Medulla oblongata (tissue), 1 donor: Measurements from ENCODE around the gene SNX17.

ENCODE experiments used
- DNase-seq: peaks from one replicate; pipeline ENCODE4 v3.0.0-alpha.2; 2015; ENCODE audit errors: extremely low spot score

Gene SNX17

DNA sequence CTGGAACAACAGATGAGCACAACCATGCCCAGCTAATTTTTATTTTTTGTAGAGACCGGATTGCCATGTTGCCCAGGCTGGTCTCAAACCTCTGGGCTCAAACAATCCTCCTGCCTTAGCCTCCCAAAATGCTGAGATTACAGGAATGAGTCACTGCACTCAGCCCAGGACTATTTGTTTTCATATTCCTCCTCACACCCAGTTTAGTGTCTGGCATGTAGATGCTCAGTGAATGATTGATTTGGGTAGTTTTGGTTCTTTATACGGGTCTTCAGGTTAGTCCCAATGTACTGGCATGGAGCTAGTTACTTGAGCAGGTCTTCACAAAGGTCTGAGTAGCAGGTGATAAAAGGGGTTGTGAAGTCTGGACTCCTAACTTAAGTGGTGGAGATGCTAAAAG, 6.5 kb upstream of the SNX17 start:
- no peak for DNase-seq

DNA sequence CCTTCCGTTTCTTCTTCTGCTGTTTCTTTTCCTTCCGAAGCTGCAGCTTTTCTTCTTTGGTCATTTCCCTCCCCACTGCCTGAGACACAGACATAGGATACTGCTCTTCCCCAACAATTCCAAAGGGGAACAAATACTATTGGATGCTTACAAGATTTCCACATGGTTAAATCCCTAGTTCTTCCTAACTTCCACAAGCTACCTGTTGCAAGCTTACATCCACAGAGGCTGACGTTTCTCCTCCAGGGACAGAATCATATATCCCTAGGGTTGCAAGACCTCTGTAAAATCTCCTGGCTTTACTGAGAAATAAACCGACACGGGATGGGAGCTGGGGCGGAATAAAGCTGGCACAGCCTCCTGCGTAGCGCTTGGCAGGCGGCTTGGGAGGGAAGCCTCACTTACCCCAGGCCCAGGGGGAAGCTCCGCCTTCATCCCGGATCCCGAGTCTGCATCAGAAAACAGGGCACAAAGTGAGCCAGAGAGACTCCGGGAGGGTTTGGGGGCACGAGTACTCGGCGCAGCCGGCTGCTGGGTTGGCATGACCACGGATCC, 868 bp upstream of the SNX17 start:
- DNase-seq = peak; percentile 53

DNA sequence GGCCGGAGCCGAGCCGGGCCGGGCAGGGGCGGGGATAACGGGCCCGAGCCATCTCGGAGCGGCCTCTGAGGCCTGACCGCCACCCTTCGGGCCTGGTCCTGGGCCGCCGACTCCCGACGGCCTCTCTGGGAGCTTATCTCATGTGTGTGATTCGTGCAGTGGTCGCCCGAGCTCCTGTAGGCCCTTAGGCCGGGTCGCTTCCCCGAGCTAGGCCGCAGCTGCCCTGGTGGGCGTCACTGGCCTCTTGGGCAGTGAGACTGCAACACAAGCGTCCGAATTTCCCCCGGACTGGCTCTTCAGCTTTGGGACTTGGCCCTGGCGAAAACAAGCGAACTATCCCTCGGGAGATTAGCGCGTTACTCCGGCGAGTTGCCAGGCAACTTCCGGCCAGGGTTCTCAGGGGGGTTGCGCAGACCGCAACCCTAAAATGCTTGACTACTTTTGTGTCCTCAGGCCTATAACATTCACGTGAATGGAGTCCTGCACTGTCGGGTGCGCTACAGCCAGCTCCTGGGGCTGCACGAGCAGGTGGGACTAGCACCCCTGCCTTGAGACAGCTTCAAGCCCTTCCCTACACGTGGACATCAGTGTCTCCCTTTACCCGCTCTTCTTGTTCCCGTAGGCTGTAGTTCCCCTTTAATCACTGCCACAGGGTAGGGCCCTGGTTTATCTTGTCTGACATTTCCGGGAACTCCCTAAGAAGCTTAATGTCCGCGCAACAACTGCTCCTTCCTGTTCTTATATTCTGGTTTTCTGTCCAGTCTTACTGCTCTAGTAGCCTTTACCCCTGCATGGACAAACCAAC, 602 bp downstream of the SNX17 start:
- DNase-seq = peak; percentile 46

- no peak for DNase-seq
Observed at GRCh38 chr2:27372937-27373336, 2.5 kb downstream of the SNX17 start.

- DNase-seq = no peak
Observed at GRCh38 chr2:27373567-27373966, 3.2 kb downstream of the SNX17 start.

- no peak for DNase-seq
Observed at GRCh38 chr2:27375513-27376099, 5.2 kb downstream of the SNX17 start.

GRCh38 chr2:27376151-27376865, 5.9 kb downstream of the SNX17 start:
- DNase-seq = no peak

- DNase-seq = no peak
Observed at GRCh38 chr2:27376866-27377617, 6.6 kb downstream of the SNX17 start.

DNA sequence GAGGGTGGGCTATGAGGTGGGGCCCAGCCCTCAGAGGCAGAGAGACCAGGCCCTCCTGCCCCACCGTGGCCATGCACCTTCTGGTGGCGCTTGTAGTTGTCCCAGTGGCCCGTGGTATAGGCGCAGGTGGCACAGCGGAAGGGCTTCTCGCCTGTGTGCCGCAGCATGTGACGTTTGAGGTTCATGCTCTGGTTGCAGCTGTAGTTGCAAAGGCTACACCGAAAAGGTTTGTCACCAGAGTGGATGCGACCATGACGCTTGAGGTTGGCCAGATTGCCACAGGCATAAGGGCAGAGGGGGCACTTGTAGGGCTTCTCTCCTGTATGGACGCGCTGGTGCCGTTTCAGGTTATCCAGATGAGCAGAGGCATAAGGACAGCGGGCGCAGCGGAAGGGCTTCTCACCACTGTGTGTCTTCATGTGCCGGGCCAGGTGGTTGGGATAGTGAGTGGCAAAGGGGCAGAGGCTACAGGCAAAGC, 7.2 kb downstream of the SNX17 start:
- no peak for DNase-seq

- no peak for DNase-seq
Observed at GRCh38 chr2:27378096-27378808, 7.8 kb downstream of the SNX17 start.

- DNase-seq = no peak
Observed at GRCh38 chr2:27378809-27379290, 8.4 kb downstream of the SNX17 start.

DNA sequence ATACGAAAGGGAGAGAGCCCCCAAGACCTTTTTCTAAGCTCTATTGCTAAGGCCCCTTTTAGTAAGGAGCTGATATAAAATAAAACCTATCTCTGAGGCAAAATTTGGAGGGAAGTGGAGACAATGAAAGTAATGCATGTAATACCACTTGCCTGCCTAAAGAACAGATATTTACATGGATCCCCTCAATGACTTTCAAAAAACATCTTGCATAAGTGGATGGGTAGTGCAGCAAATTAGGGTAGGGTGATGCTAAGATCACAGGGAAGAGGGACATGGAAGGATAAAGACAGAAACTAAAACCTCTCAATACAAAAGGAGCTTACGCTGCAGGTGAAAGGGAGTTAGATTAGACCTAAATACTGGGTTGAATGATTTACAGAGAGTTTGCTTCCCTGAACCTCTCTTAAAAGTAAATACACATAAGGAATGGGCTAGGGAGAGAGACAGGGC, 9.0 kb downstream of the SNX17 start:
- DNase-seq = no peak

DNA sequence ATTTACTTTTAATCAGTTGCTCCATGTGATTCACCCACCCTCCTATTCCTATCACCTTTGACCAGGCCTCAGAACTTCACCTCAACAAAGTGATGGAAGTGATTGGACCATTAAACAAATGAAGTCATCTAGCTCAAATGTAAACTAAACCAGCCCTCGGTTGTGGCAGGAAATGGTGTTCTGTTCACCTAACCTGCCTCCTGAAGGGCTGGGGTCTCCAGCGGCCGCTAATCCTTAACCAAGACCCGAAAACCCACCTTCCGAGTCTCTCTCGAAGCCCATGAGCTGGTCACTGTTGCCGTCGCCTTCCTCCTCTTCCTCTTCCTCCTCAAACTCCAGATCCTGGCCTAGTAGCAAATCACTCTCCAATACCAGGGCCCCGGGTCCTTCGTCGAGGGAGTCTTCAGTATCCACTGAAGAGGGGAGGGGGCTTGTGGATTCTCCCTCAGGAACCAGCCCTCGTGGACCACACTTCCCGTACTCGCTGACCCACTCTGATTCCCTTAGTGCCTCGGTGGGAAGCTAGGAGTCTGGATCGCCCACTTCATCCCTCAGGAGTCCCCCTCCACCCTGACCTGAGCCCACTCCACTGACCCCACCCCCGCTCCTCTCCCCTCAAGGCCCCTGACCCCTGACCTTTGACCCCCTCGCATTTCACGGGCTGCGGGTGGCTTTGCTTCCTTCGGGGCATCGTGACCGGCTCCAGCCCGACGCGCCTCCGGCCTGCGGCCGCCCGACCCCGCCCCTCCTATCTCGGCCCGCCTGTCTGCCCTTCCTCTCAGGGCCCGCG, 9.6 kb downstream of the SNX17 start:
- DNase-seq = peak; percentile 79

GRCh38 chr2:27380626-27381545, 10.5 kb downstream of the SNX17 start, which contains the start of gene ZNF513:
ZNF513 (minus strand) TSS chr2:27380734; CDS start chr2:27380526, 208 bp downstream.
- peak; percentile 98 for DNase-seq

- no peak for DNase-seq
Observed at GRCh38 chr2:27381577-27382181, 11.3 kb downstream of the SNX17 start.

- DNase-seq = no peak
Observed at GRCh38 chr2:27390822-27391679, 20.6 kb downstream of the SNX17 start.

- DNase-seq = no peak
Observed at GRCh38 chr2:27393225-27393624, 22.8 kb downstream of the SNX17 start.
